GM18520 (cell line): ENCODE measurements around the gene ADGRV1.

Source experiments
- ATAC-seq: cut with Tn5 transposase; IDR thresholded peaks from one replicate; pipeline ENCODE4 v1.9.1; 2021; ENCODE audit not compliant: unreplicated experiment

ADGRV1 gene

GRCh38 chr5:91126888-91127287 is 568.3 kb downstream of the ADGRV1 start:
- no peak for ATAC-seq

DNA sequence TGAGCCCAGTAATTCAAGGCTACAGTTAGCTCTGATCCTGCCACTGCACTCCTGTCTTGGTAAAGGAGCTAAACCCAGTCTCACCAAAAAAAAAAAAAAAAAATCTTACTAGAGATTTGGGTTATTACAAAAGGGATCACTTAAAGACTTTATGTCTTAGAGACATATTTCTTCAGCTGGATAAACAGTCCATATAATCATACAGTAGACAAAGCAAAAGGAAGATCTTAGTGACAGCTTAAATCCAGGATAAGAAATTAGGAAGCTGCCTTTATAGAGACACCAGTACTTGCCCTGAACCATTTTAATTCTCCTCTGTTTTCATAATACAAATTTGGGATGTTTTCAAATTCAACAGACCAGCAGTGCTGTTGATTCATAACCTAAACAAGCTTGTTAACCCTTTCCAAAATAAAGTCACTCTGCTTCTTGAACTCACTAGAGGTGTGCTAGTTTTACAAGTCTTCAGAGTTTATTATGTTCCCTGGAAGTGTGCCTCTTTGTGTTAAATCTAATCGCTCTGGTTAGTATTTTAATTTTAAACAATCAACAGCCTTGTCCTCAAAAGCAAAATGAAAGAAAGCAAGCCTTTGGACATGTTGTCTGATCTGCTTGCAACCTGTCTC is 569.0 kb downstream of the ADGRV1 start:
- no peak for ATAC-seq

DNA sequence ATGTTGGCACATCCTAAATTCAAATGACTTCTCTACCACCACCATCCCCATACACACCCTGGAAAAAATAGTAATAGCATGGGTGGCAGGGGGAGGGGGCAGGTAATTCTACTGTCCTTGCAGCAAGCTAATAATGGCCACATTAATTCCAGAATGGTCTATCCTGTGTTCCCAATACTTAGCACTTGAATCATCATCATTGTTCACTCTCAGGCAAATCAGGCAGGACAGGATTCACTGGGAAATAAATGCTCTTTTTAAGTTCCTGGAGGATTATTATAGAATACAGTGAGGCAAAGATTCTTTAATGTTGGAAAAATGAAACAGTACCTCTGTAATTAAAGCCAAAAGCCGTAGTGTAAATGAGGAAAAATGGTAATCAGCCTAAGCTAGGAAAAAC is 570.0 kb downstream of the ADGRV1 start:
- no peak for ATAC-seq

DNA sequence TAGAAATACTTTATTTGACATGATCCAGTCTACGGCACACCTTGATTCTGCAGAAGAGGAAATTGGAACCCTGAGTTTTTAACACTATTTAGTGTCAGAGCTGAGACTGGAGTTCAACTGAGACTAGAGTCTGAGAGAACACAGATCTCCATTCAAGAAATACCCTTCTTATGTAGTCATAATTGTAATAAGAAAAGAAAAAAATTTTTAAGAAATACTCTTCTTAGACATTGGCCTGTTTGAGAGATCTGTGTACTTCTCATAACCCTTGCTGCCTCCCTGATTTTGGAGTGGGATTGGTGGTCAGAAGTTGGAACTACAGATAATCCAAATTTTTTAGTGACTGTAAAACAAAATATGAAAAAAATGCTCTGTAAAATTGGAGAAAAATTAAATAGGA is 571.2 kb downstream of the ADGRV1 start:
- no peak for ATAC-seq

DNA sequence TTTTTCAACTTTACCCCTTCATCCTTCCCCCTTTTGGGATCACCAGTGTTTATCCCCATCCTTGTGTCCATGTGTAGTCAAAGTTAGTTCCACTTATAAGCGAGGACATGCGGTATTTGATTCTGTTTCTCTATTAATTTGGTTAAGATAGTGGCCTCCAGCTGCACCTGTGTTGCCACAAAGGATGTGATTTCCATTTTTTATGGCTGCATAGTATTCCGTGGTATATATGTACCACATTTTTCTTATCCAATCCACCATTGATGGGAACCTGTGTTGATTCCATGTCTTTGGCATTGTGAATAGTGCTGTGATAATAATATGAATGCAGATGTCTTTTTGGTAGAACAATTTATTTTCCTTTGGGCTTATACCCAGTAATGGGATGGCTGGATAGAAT is 572.2 kb downstream of the ADGRV1 start:
- ATAC-seq = no peak

DNA sequence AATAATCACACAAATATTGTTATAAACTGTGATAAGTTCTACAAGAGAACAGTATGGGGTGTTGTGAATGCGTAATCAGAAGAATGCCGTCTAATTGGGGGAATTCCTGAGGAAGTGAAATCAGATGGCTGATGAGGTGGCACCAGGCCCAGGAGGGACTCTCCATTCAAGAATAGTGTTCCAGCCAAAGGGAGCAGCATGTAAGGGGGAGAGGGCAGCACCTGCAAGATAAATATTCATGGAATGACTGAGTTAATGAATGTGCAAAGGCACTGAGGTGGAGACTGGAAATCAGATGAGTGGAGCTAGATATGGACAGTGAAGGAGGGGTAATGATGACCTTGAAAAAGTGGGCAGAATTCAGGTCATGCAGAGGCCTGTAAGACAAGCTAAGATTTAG is 574.0 kb downstream of the ADGRV1 start:
- no peak for ATAC-seq

DNA sequence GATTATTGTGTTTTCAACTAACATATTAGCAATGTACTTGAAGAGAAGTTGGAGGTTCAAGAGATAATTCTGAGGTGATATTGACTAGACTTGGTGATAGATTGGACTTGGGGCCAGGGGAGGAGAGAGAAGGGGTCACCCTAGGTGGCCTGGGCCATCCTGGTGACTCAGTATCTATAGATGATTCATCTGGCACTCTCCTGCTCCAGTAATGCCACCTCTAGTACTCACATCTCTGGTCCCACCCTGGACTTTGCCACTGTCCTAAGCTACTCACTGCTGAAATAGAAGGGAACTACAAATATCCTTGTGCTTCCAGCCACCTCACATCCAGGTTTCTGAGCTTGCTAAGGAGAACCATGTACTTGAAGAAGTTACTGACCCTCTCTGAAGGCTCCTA is 574.6 kb downstream of the ADGRV1 start:
- no peak for ATAC-seq

GRCh38 chr5:91135475-91136248 is 577.1 kb downstream of the ADGRV1 start:
- no peak for ATAC-seq

DNA sequence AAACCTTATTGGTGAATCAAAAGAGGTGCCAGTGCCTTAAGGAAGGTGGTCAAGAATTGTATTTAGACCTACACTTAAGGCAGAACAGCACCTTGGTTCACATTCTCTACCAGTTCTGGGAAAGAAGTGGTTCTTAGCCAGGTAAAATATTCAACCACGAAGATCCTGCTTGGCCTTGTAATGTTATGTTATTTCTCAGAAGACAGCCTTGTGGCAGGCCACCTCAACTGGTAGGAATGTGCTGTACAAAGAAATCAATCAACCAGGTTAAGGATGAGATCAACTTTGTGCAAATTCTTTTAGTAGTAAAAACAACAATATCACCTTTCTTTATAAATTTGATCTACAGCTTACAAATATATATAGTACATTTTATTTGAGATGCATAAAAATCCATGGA is 577.7 kb downstream of the ADGRV1 start:
- no peak for ATAC-seq

DNA sequence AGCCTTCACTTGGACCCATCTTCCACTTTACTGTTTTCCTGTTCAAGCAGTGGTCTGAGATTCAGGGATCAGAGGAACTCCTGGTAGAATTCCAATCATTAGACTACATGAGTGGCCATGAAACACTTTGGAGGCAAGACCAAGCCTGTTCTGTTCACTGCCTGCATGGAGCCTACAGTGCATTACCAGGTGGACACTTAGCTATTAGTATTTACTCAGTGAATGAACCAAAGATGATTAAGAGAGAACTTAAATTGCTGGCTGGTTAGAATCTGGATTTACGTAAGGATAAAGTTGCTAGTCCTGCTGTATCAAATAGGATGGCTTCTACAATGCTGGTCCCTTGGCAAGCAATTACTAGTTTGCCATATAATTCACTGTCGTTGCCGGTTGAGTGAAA is 579.0 kb downstream of the ADGRV1 start:
- ATAC-seq = no peak

DNA sequence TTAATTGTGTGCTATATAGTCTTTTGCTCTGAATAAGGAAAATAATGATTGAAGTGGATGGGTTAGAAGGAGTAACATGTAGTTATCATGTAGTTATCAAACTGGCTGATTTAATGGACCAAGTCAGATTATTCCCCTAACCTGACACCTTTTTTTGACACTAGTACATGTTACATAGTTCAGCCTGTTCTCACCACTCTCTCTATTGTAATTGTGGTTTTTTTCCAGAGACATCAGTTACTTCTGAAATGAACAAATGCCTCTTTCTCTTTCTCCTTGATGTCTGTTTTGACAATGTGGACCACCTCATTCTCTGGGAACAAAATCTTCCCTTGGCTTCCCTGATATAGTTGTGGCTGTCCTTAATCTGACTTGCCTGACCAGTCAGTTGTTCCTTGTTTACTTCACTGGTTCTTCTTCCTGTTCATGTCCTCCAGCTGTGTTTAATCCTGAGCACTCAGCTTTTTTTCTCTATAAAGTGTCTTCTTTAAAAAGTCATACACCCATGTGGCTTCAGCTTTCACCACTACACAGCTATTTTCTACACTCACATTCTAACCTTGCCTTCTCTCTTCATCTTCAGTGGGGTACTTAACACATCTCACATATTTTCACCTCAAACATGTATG is 581.1 kb downstream of the ADGRV1 start:
- ATAC-seq = no peak

DNA sequence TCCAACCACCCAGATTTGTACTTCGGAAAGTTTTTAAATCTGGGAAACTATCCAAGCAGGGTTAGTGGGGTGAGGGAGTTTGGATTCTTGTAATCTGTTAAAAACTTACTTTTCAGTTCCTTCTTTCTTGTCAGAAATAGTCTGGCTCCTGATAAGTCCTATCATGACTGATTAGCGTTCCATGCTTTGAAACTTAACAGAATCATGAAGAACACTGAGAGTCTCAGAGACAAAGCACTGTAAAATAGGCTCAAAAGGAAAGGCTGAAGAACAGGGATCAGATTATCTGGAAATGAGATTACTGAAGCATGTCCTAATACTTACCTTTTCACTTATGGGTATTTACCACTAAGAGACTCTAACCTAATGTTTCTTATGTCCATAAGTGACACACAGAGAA is 582.1 kb downstream of the ADGRV1 start:
- no peak for ATAC-seq

- no peak for ATAC-seq
These were observed 583.0 kb downstream of the ADGRV1 start for GRCh38 chr5:91141642-91142041.

DNA sequence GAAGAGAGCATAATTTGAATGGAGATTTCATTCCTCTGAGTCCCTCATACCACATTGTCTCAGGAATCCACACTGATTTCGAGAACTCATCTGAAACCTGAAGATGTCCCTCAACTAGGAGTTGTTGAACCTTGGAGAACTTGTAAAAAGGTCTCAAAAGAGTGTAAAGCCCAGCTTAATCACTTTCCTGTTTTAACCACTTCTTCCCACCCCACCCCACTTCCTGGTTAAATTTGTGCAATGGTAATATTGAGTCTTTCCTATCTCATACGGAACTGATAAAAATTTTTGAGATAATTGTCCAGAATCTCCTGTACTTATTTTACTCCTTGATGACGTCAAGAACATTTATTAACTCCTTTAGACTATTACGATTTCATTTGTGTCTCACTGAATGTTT is 583.8 kb downstream of the ADGRV1 start:
- no peak for ATAC-seq

GRCh38 chr5:91142819-91143218 is 584.2 kb downstream of the ADGRV1 start:
- ATAC-seq = no peak

DNA sequence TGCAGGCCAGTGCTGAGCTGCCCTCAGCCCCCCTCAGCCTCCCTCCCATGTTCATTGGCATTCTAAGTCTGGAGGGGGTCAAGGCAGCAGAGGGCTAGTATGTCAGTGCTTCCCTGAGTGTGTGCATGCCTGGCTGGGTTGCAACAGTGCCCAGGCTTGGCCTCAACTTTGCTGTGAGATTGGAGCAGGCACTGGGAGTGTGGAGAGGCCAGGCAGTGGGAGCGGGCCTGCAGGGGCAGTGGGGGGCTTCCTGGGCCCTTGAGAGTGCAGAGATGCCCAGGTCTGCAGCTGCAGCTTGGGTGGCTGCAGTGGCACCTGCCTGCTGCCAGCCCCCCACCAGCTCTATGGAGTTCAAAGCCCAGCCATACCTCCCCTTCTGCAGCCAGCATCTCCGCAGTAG is 585.2 kb downstream of the ADGRV1 start:
- no peak for ATAC-seq

GRCh38 chr5:91144491-91145332 is 586.1 kb downstream of the ADGRV1 start:
- no peak for ATAC-seq

DNA sequence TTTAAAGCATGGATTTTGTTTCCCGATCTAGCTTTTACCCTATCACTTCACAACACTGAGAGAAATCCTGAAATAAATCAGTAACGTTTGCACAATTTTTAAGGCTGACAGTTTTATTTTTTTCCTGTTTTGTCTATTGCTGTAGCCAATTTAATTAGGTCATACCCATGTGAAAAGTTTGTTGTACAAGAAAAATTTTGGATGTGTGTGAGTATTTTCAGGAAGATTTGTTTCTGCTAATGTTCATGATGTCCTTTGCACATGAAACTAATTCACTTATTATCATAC is 586.7 kb downstream of the ADGRV1 start:
- ATAC-seq = no peak

DNA sequence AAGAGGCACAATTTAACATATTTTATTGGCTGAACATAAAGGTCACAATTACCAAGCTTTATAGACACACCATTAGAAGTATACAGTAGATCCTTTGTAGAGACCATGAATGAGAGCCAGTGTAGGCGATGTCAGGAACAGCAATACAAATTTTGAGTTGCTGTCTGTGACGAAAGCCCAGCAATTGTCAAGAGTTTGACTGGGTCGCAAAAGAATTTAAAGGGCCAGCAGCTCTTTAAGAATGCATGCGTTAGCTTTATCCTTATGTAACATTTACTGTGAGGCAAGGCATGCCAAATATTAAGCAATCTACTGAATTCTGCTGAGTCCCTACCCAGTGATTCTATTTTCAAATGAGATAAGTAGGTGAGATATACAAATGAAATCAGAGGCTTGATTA is 587.6 kb downstream of the ADGRV1 start:
- no peak for ATAC-seq

DNA sequence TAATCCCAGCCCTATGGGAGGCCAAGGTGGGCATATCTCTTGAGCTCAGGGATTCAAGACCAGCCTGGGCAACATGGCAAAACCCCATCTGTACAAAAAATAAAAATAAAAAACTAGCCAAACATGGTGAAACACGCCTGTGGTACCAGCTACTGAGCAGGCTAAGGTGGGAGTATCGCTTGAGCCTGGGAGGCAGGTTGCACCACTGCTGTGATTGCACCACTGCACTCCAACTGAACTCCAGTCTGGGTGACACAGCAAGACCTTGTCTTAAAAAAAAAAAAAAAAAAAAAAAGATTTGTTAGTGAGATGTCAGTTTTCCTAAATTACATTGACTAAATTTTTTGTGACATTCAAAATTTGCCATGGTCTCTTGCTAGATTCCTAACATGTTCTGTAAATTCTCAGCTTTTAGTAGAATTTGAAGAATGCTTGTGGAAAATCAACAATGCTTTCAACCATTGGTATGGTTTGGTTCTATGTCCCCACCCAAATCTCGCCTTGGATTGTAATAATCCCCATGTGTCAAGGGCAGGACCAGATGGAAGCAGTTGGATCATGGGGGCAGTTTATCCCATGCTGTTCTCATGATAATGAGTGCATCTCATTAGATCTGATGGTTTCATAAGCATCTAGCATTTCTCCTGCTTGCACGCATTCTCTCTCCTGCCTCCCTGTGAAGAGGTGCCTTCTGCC is 588.5 kb downstream of the ADGRV1 start:
- ATAC-seq = no peak

DNA sequence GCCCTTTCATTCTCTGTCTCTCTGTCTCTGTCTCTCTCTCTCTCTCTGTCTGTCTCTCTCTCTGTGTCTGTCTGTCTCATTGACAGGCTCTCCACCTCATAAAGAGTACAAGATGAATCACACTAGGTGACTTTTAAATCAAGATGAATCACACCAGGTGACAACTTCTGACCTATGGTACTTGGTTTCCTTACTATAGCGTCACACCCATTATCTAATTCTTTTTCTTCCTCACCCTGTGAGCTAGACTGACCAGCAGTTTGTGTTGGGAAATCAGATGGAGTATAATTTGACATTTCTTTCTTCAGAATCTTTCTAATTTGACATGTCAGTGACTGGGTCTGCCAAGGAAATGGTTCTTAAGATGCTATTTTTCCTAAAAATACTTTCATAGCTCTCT is 591.6 kb downstream of the ADGRV1 start:
- ATAC-seq = no peak
